Natural killer cell (primary cell): ENCODE results near the gene KIF9. TPM values are rescaled to one million over a fixed set of nuclear protein-coding genes. Genes with fewer than 3 reads are reported as not detected.

ENCODE experiments used
- ATAC-seq, 3 donors: fragments of 150-1000 bp in 2 of 3; fragments of 200-7000 bp in 1 of 3; cut with Tn5 transposase; 1 replicate in 1 of 3; 2 replicates in 2 of 3; pipeline ENCODE4 v1.10.0; 2021; ENCODE audit warnings: mild to moderate bottlenecking in 2 of 3, moderate library complexity in 2 of 3
- DNase-seq, 2 donors: peaks; one replicate each; pipeline versions ENCODE4 v3.0.0 to v3.0.0-alpha.2; 2013 to 2021; ENCODE audit warnings: mixed read lengths in 1 of 2
- H3K27ac ChIP-seq: one replicate; pipeline ENCODE4 v1.5.1; 2013; ENCODE audit warnings: mild to moderate bottlenecking, low read length
- H3K27me3 ChIP-seq: one replicate; pipeline ENCODE4 v1.6.1; 2013; ENCODE audit warnings: low read length; ENCODE audit not compliant: control insufficient read depth, insufficient read depth
- H3K36me3 ChIP-seq: one replicate; pipeline ENCODE4 v1.6.1; 2013; ENCODE audit warnings: low read length; ENCODE audit not compliant: control insufficient read depth, insufficient read depth
- H3K4me1 ChIP-seq: one replicate; pipeline ENCODE4 v1.6.1; 2013; ENCODE audit warnings: low read length; ENCODE audit not compliant: control insufficient read depth, insufficient read depth
- H3K4me3 ChIP-seq: one replicate; pipeline ENCODE4 v1.5.1; 2013; ENCODE audit warnings: low read length
- H3K9me3 ChIP-seq: one replicate; pipeline ENCODE4 v1.6.1; 2013; ENCODE audit warnings: low read length; ENCODE audit not compliant: control insufficient read depth, insufficient read depth
- H3K27ac Mint-ChIP-seq, 2 donors: one replicate each; pipeline ENCODE4 v1.8.0; 2022; ENCODE audit warnings: mild to moderate bottlenecking in 2 of 2, mixed read lengths in 2 of 2, moderate library complexity in 1 of 2
- H3K27me3 Mint-ChIP-seq, 2 donors: one replicate each; pipeline ENCODE4 v1.8.0; 2022; ENCODE audit warnings: low read depth in 2 of 2, mixed read lengths in 2 of 2
- H3K36me3 Mint-ChIP-seq: one replicate; pipeline ENCODE4 v1.8.0; 2022; ENCODE audit warnings: mixed read lengths
- H3K4me1 Mint-ChIP-seq, 2 donors: one replicate each; pipeline ENCODE4 v1.8.0; 2022; ENCODE audit warnings: mixed read lengths in 2 of 2
- H3K4me3 Mint-ChIP-seq: one replicate; pipeline ENCODE4 v1.8.0; 2022; ENCODE audit warnings: mild to moderate bottlenecking, moderate library complexity, mixed read lengths
- H3K9me3 Mint-ChIP-seq, 2 donors: one replicate each; pipeline ENCODE4 v1.8.0; 2022; ENCODE audit warnings: mixed read lengths in 2 of 2
- WGBS: methylation state at CpG from one replicate; pipeline ENCODE4 v1.1.7; 2013; ENCODE audit warnings: missing lambda C conversion rate; ENCODE audit not compliant: insufficient coverage; 5-methylcytosine and 5-hydroxymethylcytosine counted together
- intact Hi-C: fragments of 100-400 bp; cut with micrococcal nuclease; formaldehyde crosslinking; loops from one replicate; pipeline ENCODE4 v1.14.2; 2022
- total RNA-seq, 4 donors: library from RNA; stranded (reverse); fragments of 120-200 nt in 1 of 4; gene quantifications; one replicate each; pipeline versions ENCODE4 v1.2.3 to v1.2.4, GENCODE V29; 2013 to 2022
- TF ChIP-seq, protein P1 (sequence below): fragments of 200-600 bp; IDR thresholded peaks from one replicate; pipeline ENCODE4 v1.8.0; 2022; ENCODE audit warnings: antibody characterized with exemption

The KIF9 gene
- total RNA-seq, 3 donors from 2014 or later (not counting 1 experiment from before 2014, with no cell fraction given): 11.4 to 21.9 (median 21.4) TPM

DNA sequence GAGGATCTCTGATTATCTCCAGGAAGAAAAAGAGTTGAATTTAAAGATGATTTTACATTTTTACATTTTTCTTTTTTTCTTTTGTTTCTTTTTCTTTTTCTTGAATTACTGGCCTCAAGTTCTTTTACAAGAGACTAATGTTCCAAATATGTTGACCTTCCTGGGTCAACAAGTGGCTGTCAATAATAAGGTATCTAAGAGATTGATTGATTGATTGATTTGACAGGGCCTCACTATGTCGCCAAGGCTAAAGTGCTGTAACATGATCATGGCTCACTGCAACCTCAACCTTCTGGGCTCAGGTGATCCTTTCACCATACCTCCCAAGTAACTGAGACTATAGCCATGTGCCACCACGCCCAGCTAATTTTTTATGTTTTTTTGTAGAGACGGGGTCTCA lies 44.6 kb downstream of the KIF9 start:
- ATAC-seq (no peak), DNase-seq (no peak)
- Histone ChIP-seq H3K27me3 (no peaks in the 10 kb centered on the region), H3K36me3 (no peaks in the 10 kb centered on the region), H3K4me1 (no peaks in the 10 kb centered on the region), H3K4me3 (no peak overlapping the region), H3K9me3 (no peaks in the 10 kb centered on the region), H3K27ac (no peak overlapping the region)
- no peaks in the 10 kb centered on the region for H3K4me1 Mint-ChIP-seq
- no peaks in the 10 kb centered on the region for H3K36me3 Mint-ChIP-seq
- no peaks in the 10 kb centered on the region for H3K9me3 Mint-ChIP-seq
- TF ChIP-seq, protein P1, sequence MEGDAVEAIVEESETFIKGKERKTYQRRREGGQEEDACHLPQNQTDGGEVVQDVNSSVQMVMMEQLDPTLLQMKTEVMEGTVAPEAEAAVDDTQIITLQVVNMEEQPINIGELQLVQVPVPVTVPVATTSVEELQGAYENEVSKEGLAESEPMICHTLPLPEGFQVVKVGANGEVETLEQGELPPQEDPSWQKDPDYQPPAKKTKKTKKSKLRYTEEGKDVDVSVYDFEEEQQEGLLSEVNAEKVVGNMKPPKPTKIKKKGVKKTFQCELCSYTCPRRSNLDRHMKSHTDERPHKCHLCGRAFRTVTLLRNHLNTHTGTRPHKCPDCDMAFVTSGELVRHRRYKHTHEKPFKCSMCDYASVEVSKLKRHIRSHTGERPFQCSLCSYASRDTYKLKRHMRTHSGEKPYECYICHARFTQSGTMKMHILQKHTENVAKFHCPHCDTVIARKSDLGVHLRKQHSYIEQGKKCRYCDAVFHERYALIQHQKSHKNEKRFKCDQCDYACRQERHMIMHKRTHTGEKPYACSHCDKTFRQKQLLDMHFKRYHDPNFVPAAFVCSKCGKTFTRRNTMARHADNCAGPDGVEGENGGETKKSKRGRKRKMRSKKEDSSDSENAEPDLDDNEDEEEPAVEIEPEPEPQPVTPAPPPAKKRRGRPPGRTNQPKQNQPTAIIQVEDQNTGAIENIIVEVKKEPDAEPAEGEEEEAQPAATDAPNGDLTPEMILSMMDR: no peak
- H3K27me3 Mint-ChIP-seq: no peaks in the 10 kb centered on the region
- intact Hi-C loops: no loop called here
- no peak overlapping the region for H3K4me3 Mint-ChIP-seq
- H3K27ac Mint-ChIP-seq: no peak overlapping the region
- 93% methylated on average over 3 of the region's 3 CpGs for WGBS

- ATAC-seq (no peak), DNase-seq (no peak)
- H3K27me3 Mint-ChIP-seq: no peaks in the 10 kb centered on the region
- no peak overlapping the region for H3K4me3 Mint-ChIP-seq
- TF ChIP-seq, protein P1: no peak
- Histone ChIP-seq H3K4me3 (no peak overlapping the region), H3K36me3 (no peaks in the 10 kb centered on the region), H3K27ac (no peak overlapping the region), H3K9me3 (no peaks in the 10 kb centered on the region), H3K4me1 (peaks cover 15% of the 10 kb centered on the region), H3K27me3 (no peaks in the 10 kb centered on the region)
- intact Hi-C loops: no loop called here
- no peaks in the 10 kb centered on the region for H3K9me3 Mint-ChIP-seq
- WGBS: 71% methylated on average over 1 of the region's 1 CpG
- H3K36me3 Mint-ChIP-seq: no peaks in the 10 kb centered on the region
- H3K4me1 Mint-ChIP-seq: no peaks in the 10 kb centered on the region
- H3K27ac Mint-ChIP-seq: no peak overlapping the region
Measured at GRCh38 chr3:47228088-47228487, 54.5 kb downstream of the KIF9 start.

DNA sequence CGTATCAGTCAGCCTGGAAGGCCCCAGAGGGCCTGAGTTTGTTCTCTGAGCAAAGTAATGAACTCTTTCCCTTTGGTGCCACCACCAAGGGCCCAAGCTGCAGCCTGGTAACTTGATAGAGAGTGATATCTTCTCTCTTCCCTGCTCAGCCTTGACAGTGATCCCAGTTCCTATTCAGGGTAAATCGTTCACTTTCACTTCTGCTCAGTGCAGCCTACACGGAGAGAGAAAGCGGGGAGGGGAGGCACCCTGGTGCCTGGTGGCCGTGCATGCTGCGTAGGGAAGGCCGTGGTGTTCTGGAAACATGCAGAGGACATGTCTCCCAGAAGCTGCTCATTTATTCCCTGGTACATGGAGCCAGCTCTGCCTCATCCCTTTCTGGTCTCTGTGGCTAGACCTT lies 54.9 kb downstream of the KIF9 start:
- no peaks in the 10 kb centered on the region for H3K27me3 ChIP-seq
- no peak for ATAC-seq
- WGBS: 59% methylated on average over 7 of the region's 7 CpGs
- no peak for DNase-seq
- H3K9me3 ChIP-seq: no peaks in the 10 kb centered on the region
- H3K9me3 Mint-ChIP-seq: no peaks in the 10 kb centered on the region
- H3K4me1 ChIP-seq: peaks cover 15% of the 10 kb centered on the region
- no peak overlapping the region for H3K27ac Mint-ChIP-seq
- intact Hi-C loops: no loop called here
- no peaks in the 10 kb centered on the region for H3K36me3 Mint-ChIP-seq
- no peaks in the 10 kb centered on the region for H3K4me1 Mint-ChIP-seq
- TF ChIP-seq, protein P1: no peak
- H3K4me3 ChIP-seq: no peak overlapping the region
- H3K36me3 ChIP-seq: no peaks in the 10 kb centered on the region
- no peaks in the 10 kb centered on the region for H3K27me3 Mint-ChIP-seq
- H3K27ac ChIP-seq: no peak overlapping the region
- H3K4me3 Mint-ChIP-seq: no peak overlapping the region

DNA sequence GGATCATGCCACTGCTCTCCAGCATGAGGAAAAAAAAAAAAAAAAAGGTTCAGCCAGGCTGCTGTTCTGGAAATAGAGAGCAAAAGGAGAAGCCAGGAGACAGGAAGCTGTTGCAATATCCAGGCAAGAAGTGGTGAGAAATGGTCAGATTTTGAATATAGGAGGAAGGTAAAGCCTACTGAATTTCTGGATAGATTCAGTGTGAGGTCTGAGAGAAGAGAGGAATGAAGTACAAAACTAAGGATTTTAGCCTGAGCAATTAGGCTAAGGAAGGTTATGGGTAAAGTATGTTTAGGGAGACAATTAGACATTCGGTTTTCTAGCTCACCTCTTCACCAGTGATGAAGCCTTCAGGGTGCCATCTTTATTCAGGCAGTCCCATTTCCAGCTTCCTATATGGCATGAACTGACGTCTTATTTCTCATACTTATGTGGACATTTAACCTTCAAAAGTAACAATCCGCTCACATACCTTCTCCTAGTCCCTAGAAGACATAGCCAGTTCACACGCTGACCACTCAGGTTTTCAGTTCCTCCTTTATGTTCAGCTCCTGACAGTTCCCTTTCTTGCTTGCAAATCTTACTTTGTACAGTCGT lies 57.2 kb downstream of the KIF9 start:
- WGBS: 51% methylated on average over 5 of the region's 5 CpGs
- Mint-ChIP-seq H3K9me3 (no peaks in the 10 kb centered on the region), H3K27me3 (no peaks in the 10 kb centered on the region), H3K36me3 (no peaks in the 10 kb centered on the region), H3K4me3 (no peak overlapping the region), H3K4me1 (no peaks in the 10 kb centered on the region), H3K27ac (no peak overlapping the region)
- no peaks in the 10 kb centered on the region for H3K9me3 ChIP-seq
- peaks cover 15% of the 10 kb centered on the region for H3K4me1 ChIP-seq
- no peak overlapping the region for H3K27ac ChIP-seq
- no peak for DNase-seq
- no peak for ATAC-seq
- intact Hi-C loops: no loop called here
- H3K27me3 ChIP-seq: no peaks in the 10 kb centered on the region
- TF ChIP-seq, protein P1: no peak
- no peak overlapping the region for H3K4me3 ChIP-seq
- no peaks in the 10 kb centered on the region for H3K36me3 ChIP-seq
